GM12801 (cell line): Measurements from ENCODE around the gene DCLK1.

Experiments
- CTCF ChIP-seq: IDR thresholded peaks from one replicate; pipeline ENCODE4 v1.5.1; 2011; ENCODE audit warnings: control low read depth; ENCODE audit not compliant: insufficient read length; ENCODE audit errors: extremely low read depth

DCLK1 gene

DNA sequence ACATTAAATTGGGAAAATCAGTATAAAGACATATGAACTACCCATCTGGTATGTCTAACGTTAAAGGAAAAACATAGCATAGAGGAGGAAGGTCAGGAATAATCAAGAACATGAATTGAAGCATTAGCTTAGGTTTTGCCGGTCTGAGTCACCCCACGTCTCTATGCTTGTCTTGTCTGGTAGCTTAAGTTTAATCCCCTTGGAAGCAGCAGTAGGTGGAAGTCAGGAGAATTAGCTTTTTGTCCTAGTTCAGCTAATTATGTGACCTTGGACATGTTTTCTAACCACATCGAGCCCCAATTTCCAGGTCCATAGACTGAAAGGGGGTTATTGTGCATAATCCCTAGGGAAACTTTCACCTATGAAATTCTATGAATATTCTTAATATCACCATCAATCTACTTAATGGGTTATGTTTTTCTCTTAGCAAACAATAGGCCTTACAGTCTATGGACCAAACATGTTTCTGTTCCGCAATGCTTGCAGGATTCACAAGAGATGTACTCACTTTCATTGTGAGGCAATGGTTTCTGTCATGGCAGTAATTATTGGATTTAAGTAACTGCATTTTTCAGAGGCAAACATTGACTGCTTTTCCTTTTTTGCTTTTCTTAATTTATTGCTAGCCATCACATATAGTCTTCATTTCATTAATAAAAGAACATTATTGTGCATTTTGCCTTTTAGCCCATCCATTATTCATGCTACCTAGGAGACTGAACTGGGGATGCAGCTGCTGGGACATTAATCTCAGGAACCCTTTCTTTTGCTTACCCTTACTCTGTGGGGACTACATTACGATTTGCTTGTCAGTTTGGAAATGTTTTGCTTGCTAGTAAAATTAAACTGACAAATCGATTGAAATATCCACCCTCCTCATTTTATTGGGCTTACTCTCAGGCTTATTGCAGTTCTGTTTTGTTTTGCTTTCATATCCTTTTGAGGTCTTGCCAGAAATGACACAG is 349.9 kb downstream of the DCLK1 start:
- TF ChIP-seq CTCF, result no peak

DNA sequence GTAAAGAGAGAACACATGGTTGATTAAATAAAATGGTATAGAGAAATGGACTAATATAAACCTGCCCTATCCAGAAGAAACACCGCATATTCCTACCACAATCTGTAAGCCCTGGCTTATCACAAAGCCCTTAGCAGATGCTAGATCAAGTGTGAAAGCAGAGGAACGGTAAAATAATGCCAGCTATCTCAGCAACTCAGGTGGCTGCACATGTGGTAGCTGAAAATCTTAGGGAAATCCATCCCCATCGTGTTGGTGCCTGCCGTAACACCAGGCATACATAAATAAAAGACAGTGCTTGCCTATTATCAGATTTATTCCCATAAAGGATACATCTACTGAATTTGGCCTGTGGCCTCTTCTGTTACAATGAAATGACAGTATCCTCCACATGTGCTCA is 350.6 kb downstream of the DCLK1 start:
- no peak for TF ChIP-seq CTCF

GRCh38 chr13:35771898-35772297 is 359.3 kb downstream of the DCLK1 start:
- no peak for TF ChIP-seq CTCF

DNA sequence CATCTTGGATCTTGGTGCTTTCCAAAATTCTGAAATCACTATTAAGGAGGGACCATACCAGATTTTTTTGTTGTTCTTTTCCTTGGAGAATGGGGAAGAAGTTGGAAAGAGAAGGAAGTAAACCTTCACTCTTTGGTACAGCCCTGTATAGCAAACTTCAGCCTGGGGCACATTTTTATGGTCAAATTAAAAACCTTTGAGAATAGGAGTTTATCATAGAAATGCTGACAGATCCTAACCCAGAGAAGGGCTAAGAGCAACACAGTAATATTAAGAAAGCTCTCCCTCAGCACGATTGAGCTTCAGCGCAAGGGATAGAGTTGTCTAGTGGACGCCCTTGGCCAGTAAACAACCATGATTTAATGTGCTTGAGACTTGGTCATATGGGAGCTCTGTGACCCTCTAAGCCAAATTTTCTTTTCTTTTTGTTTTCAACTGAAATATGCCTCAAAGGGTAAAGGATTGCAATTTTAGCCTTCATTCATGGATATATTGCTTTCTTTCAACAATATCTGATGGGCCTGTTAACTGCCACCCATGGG is 360.4 kb downstream of the DCLK1 start:
- no peak for TF ChIP-seq CTCF

DNA sequence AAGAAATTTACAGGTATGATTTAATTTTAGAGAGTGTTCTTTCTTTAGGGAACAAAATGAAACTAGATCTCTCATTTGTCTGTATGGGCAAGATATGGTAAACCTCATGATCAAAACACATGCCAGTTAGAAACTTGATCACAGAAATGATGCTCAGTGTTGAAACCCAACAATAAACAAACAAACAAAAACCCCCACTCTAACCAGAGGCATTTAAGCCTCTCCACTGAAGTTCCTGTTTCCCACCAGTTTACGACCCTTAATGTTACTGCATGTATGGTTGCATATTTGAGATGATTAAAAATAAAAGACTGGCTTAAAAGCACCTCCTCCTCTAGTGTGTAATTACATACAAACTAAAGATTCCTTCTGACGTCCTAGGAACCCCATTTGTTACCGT is 361.4 kb downstream of the DCLK1 start:
- TF ChIP-seq CTCF, result no peak

DNA sequence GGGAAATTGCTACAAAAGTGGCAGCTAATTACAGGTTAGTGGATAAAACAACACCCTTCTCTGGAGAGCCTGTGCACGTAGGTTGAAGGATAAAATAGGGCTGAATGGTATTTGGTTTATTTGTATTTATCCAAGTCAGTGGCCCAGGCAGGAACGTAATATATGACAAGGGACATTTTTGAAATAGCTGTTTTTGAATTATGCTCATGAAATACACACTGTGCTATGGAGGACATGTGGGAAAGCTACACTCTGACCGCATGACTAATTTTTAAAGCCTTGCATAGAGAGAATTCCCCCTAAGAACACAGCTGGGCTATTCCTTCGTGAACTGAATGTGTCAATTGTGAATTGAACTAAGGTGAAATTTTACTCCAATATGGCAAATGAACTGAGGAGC is 362.6 kb downstream of the DCLK1 start:
- TF ChIP-seq CTCF, result no peak

DNA sequence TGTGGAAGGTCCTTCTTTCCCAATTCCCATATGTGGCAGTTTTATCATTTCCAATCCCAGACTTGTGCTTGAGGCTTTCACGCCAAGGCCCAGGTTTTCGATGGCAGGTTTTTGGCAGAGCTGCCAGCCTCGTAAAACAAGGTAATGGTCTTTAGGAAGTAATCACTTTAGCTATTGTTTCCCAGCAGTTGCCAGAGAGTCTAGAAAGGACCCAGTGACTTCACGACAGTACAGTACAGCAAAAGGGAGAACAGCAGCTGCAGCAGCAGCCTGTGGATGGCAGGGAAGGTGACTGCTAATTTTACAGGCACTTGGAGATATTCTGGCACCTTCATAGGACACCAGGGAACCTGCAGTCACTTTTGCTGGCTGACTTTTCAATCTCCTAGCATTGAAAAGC is 363.1 kb downstream of the DCLK1 start:
- no peak for TF ChIP-seq CTCF
